HEK293 (cell line): ENCODE measurements around the gene WNT8B.

Source experiments
- CTCF ChIA-PET: fragments of 350-600 bp; formaldehyde crosslinking; extraction: SDS; loops from one replicate; lab custom pipeline; 2021; ENCODE audit warnings: antibody characterized with exemption; lab: Yijun Ruan, JAX
- POLR2A ChIA-PET: fragments of 300-600 bp; formaldehyde crosslinking; extraction: SDS; loops from one replicate; lab custom pipeline; 2020; ENCODE audit warnings: antibody characterized with exemption, inconsistent platforms; lab: Yijun Ruan, JAX
- H3K27ac ChIP-seq: fragments of 200-500 bp; sonication (Bioruptor generic); 2 replicates; pipeline ENCODE4 v1.5.1; 2014; ENCODE audit warnings: low read depth, low read length, control low read depth, inconsistent platforms; ENCODE audit errors: extremely low read depth
- H3K36me3 ChIP-seq, 2 experiments: fragments of 200-500 bp in 1 of 2; sonication (Bioruptor generic) in 1 of 2; 1 replicate in 1 of 2; 2 replicates in 1 of 2; pipeline ENCODE4 v1.5.1; 2014 to 2017; ENCODE audit warnings: inconsistent platforms in 2 of 2, low read length in 2 of 2; ENCODE audit not compliant: control insufficient read depth in 2 of 2, insufficient read depth in 1 of 2
- H3K4me1 ChIP-seq: fragments of 200-500 bp; sonication (Bioruptor generic); 2 replicates; pipeline ENCODE4 v1.5.1; 2014; ENCODE audit warnings: mild to moderate bottlenecking, low read length, inconsistent platforms; ENCODE audit not compliant: control insufficient read depth, insufficient read depth
- H3K4me3 ChIP-seq: 2 replicates; pipeline ENCODE4 v1.5.1; 2011; ENCODE audit warnings: low read depth, mild to moderate bottlenecking, control low read depth, low read length, moderate library complexity
- H3K9me3 ChIP-seq: fragments of 200-500 bp; sonication (Bioruptor generic); 2 replicates; pipeline ENCODE4 v1.5.1; 2014; ENCODE audit warnings: low read depth, low read length, inconsistent platforms; ENCODE audit not compliant: control insufficient read depth, insufficient read depth
- BCL6B ChIP-seq: fragments of 450-650 bp; formaldehyde crosslinking; IDR thresholded peaks from 2 replicates; pipeline ENCODE4 v1.5.1; 2017; ENCODE audit warnings: missing biosample characterization, missing genetic modification characterization
- HOXC10 ChIP-seq: sonication (generic); formaldehyde crosslinking; IDR thresholded peaks from 2 replicates; pipeline ENCODE4 v1.8.1; 2023; ENCODE audit warnings: mild to moderate bottlenecking, missing genetic modification reagents
- IKZF3 ChIP-seq: fragments of 450-650 bp; IDR thresholded peaks from 2 replicates; pipeline ENCODE4 v1.5.0; 2018; ENCODE audit warnings: missing biosample characterization, mild to moderate bottlenecking, missing genetic modification characterization, moderate library complexity
- MYNN ChIP-seq: fragments of 450-650 bp; formaldehyde crosslinking; IDR thresholded peaks from 2 replicates; pipeline ENCODE4 v1.5.1; 2016; ENCODE audit warnings: missing biosample characterization, missing genetic modification characterization, borderline replicate concordance
- PRDM1 ChIP-seq: fragments of 450-650 bp; formaldehyde crosslinking; IDR thresholded peaks from 2 replicates; pipeline ENCODE4; 2016; ENCODE audit warnings: missing biosample characterization, missing genetic modification characterization
- REPIN1 ChIP-seq: fragments of 450-650 bp; formaldehyde crosslinking; IDR thresholded peaks from 2 replicates; pipeline ENCODE4 v1.5.1; 2017; ENCODE audit warnings: missing biosample characterization, missing genetic modification characterization, low read depth
- SCRT1 ChIP-seq: fragments of 450-650 bp; formaldehyde crosslinking; IDR thresholded peaks from 2 replicates; pipeline ENCODE4 v1.5.1; 2016; ENCODE audit warnings: missing biosample characterization, missing genetic modification characterization, borderline replicate concordance
- SCRT2 ChIP-seq: fragments of 450-650 bp; formaldehyde crosslinking; IDR thresholded peaks from 2 replicates; pipeline ENCODE4 v1.5.1; 2016; ENCODE audit warnings: missing biosample characterization, missing genetic modification characterization
- ZFP69B ChIP-seq: fragments of 450-650 bp; formaldehyde crosslinking; IDR thresholded peaks from 2 replicates; pipeline ENCODE4 v1.5.1; 2016; ENCODE audit warnings: missing biosample characterization, missing genetic modification characterization
- ZNF140 ChIP-seq: fragments of 450-650 bp; formaldehyde crosslinking; IDR thresholded peaks from 2 replicates; pipeline ENCODE4 v1.5.1; 2016; ENCODE audit warnings: missing biosample characterization, missing genetic modification characterization
- ZNF175 ChIP-seq: fragments of 450-650 bp; formaldehyde crosslinking; IDR thresholded peaks from 2 replicates; pipeline ENCODE4 v1.5.1; 2016; ENCODE audit warnings: missing biosample characterization, missing genetic modification characterization
- ZNF211 ChIP-seq: fragments of 450-650 bp; formaldehyde crosslinking; IDR thresholded peaks from 2 replicates; pipeline ENCODE4 v1.5.1; 2016; ENCODE audit warnings: low read depth, missing biosample characterization, missing genetic modification characterization
- ZNF404 ChIP-seq: fragments of 450-650 bp; formaldehyde crosslinking; IDR thresholded peaks from 2 replicates; pipeline ENCODE4 v1.5.1; 2017; ENCODE audit warnings: missing biosample characterization, missing genetic modification characterization
- ZNF571 ChIP-seq: fragments of 450-650 bp; formaldehyde crosslinking; IDR thresholded peaks from 2 replicates; pipeline ENCODE4 v1.5.0; 2017; ENCODE audit warnings: missing biosample characterization, missing genetic modification characterization
- ZNF600 ChIP-seq: fragments of 450-650 bp; formaldehyde crosslinking; IDR thresholded peaks from 2 replicates; pipeline ENCODE4 v1.5.1; 2016; ENCODE audit warnings: missing biosample characterization, missing genetic modification characterization
- ZNF654 ChIP-seq: fragments of 450-650 bp; formaldehyde crosslinking; IDR thresholded peaks from 2 replicates; pipeline ENCODE4 v1.5.1; 2016; ENCODE audit warnings: low read depth, missing biosample characterization, missing genetic modification characterization
- ZNF664 ChIP-seq: fragments of 450-650 bp; formaldehyde crosslinking; IDR thresholded peaks from 2 replicates; pipeline ENCODE4 v1.5.1; 2016; ENCODE audit warnings: missing biosample characterization, missing genetic modification characterization
- ZNF843 ChIP-seq: fragments of 450-650 bp; formaldehyde crosslinking; IDR thresholded peaks from 2 replicates; pipeline ENCODE4 v1.5.1; 2016; ENCODE audit warnings: missing biosample characterization, missing genetic modification characterization
- ZSCAN30 ChIP-seq: fragments of 450-650 bp; IDR thresholded peaks from 2 replicates; pipeline ENCODE4 v1.5.1; 2018; ENCODE audit warnings: missing biosample characterization, mild to moderate bottlenecking, missing genetic modification characterization, moderate library complexity
- TF ChIP-seq, protein P1 (sequence below): fragments of 450-650 bp; formaldehyde crosslinking; IDR thresholded peaks from 2 replicates; pipeline ENCODE4; 2016; ENCODE audit warnings: missing biosample characterization, missing genetic modification characterization
- TF ChIP-seq, protein P2 (sequence below): fragments of 450-650 bp; formaldehyde crosslinking; IDR thresholded peaks from 2 replicates; pipeline ENCODE4 v1.5.1; 2017; ENCODE audit warnings: missing biosample characterization, missing genetic modification characterization
- TF ChIP-seq, protein P3 (sequence below): fragments of 450-650 bp; formaldehyde crosslinking; IDR thresholded peaks from 2 replicates; pipeline ENCODE4 v1.5.1; 2017; ENCODE audit warnings: missing biosample characterization, missing genetic modification characterization
- TF ChIP-seq, protein P4 (sequence below): fragments of 450-650 bp; formaldehyde crosslinking; IDR thresholded peaks from 2 replicates; pipeline ENCODE4 v1.5.1; 2016; ENCODE audit warnings: missing biosample characterization, missing genetic modification characterization

The WNT8B gene

GRCh38 chr10:100516847-100517246 is 54.0 kb downstream of the WNT8B start:
- Histone ChIP-seq H3K36me3 (peaks cover 0 to 21% of the 10 kb centered on the region in 2 experiments; a peak in 2 of 3 replicates), H3K9me3 (no peaks in the 10 kb centered on the region), H3K4me3 (no peak overlapping the region), H3K27ac (no peak overlapping the region), H3K4me1 (no peaks in the 10 kb centered on the region)
- ChIA-PET POLR2A (no interaction called here), CTCF (interaction anchor here (0.6 to 5.2 kb wide), 13 partner anchors 8 to 890 kb away, joined by 3 to 58 read pairs (median 12); partner anchors contain the start of genes NDUFB8 and SCD)
- TF ChIP-seq MYNN (tag by site-specific recombination) = no peak
- no peak for TF ChIP-seq HOXC10 (CRISPR knock-in tag)
- TF ChIP-seq, protein P1, sequence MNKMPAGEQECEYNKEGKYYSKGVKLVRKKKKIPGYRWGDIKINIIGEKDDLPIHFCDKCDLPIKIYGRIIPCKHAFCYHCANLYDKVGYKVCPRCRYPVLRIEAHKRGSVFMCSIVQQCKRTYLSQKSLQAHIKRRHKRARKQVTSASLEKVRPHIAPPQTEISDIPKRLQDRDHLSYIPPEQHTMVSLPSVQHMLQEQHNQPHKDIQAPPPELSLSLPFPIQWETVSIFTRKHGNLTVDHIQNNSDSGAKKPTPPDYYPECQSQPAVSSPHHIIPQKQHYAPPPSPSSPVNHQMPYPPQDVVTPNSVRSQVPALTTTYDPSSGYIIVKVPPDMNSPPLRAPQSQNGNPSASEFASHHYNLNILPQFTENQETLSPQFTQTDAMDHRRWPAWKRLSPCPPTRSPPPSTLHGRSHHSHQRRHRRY = no peak
- TF ChIP-seq, protein P2, sequence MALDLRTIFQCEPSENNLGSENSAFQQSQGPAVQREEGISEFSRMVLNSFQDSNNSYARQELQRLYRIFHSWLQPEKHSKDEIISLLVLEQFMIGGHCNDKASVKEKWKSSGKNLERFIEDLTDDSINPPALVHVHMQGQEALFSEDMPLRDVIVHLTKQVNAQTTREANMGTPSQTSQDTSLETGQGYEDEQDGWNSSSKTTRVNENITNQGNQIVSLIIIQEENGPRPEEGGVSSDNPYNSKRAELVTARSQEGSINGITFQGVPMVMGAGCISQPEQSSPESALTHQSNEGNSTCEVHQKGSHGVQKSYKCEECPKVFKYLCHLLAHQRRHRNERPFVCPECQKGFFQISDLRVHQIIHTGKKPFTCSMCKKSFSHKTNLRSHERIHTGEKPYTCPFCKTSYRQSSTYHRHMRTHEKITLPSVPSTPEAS (tag by site-specific recombination) = no peak
- TF ChIP-seq ZNF175 (tag by site-specific recombination) = no peak
- TF ChIP-seq ZNF140 = no peak
- TF ChIP-seq ZNF571 = no peak

DNA sequence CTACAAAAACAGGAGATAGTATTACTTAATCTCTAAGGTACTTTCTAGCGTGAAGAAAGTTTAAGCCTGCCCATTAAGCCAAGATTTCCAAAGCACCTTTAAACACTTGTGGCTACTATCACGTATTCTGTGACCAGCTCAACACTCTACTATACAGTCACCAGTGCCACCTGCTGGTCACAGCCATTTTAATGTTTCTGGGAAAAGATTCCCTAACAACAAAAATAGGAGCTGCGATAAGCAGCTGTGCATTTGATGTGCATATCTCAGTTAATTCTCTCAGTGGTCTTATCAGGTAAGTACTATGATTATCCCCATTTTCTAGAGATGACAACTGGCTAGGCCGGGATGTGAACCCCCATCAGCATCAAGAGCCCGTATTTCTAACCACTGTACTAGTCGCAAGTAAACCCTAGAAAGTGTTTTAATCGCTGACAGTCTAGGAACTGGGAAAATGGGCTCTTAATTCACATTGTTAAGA is 56.0 kb downstream of the WNT8B start:
- H3K9me3 ChIP-seq = no peaks in the 10 kb centered on the region
- TF ChIP-seq ZFP69B (tag by site-specific recombination) (no peak), ZSCAN30 (tag by site-specific recombination) (peak; percentile 19; the same call in 1 of the 2 replicates), SCRT2 (tag by site-specific recombination) (peak; percentile 95), IKZF3 (tag by site-specific recombination) (peak; percentile 68), ZNF654 (tag by site-specific recombination) (peak; percentile 84), ZNF404 (tag by site-specific recombination) (no peak), ZNF600 (tag by site-specific recombination) (peak; percentile 17; the same call in 1 of the 2 replicates), REPIN1 (tag by site-specific recombination) (no peak), PRDM1 (tag by site-specific recombination) (peak; percentile 68), BCL6B (tag by site-specific recombination) (0 out of 2 replicates have a peak, but pooled peaks have one; percentile 32), SCRT1 (tag by site-specific recombination) (peak; percentile 77), ZNF211 (tag by site-specific recombination) (no peak), ZNF843 (no peak), ZNF664 (tag by site-specific recombination) (peak; percentile 85)
- TF ChIP-seq, protein P3, sequence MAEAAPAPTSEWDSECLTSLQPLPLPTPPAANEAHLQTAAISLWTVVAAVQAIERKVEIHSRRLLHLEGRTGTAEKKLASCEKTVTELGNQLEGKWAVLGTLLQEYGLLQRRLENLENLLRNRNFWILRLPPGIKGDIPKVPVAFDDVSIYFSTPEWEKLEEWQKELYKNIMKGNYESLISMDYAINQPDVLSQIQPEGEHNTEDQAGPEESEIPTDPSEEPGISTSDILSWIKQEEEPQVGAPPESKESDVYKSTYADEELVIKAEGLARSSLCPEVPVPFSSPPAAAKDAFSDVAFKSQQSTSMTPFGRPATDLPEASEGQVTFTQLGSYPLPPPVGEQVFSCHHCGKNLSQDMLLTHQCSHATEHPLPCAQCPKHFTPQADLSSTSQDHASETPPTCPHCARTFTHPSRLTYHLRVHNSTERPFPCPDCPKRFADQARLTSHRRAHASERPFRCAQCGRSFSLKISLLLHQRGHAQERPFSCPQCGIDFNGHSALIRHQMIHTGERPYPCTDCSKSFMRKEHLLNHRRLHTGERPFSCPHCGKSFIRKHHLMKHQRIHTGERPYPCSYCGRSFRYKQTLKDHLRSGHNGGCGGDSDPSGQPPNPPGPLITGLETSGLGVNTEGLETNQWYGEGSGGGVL (tag by site-specific recombination) = no peak
- TF ChIP-seq, protein P4, sequence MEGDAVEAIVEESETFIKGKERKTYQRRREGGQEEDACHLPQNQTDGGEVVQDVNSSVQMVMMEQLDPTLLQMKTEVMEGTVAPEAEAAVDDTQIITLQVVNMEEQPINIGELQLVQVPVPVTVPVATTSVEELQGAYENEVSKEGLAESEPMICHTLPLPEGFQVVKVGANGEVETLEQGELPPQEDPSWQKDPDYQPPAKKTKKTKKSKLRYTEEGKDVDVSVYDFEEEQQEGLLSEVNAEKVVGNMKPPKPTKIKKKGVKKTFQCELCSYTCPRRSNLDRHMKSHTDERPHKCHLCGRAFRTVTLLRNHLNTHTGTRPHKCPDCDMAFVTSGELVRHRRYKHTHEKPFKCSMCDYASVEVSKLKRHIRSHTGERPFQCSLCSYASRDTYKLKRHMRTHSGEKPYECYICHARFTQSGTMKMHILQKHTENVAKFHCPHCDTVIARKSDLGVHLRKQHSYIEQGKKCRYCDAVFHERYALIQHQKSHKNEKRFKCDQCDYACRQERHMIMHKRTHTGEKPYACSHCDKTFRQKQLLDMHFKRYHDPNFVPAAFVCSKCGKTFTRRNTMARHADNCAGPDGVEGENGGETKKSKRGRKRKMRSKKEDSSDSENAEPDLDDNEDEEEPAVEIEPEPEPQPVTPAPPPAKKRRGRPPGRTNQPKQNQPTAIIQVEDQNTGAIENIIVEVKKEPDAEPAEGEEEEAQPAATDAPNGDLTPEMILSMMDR (tag by site-specific recombination) = peak; percentile 39; the same call in 1 of the 2 replicates
- H3K4me1 ChIP-seq = no peaks in the 10 kb centered on the region
- POLR2A ChIA-PET = interaction anchor here (0.6 to 1.6 kb wide), 5 partner anchors 17 to 172 kb away, joined by 3 to 12 read pairs (median 4); partner anchors contain the start of genes HIF1AN and SCD
- CTCF ChIA-PET = interaction anchor here (0.6 to 5.2 kb wide), 59 partner anchors 10 to 1380 kb away, joined by 3 to 58 read pairs (median 4); partner anchors contain the start of genes HIF1AN, NDUFB8, PKD2L1 and SCD
- H3K36me3 ChIP-seq = peaks cover 6 to 29% of the 10 kb centered on the region in 2 experiments; a peak in 2 of 3 replicates
- no peak overlapping the region for H3K4me3 ChIP-seq
- no peak overlapping the region for H3K27ac ChIP-seq
